Loucy (cell line): ENCODE results near the gene TJP3.

Source experiments
- EZH2phosphoT487 ChIP-seq: fragments of 200-600 bp; IDR thresholded peaks from 2 replicates; pipeline ENCODE4 v1.6.1; 2018; ENCODE audit warnings: antibody characterized with exemption, mild to moderate bottlenecking, moderate library complexity, borderline replicate concordance
- TF ChIP-seq, protein P1 (sequence below): fragments of 200-600 bp; sonication (generic); conservative IDR thresholded peaks from 2 replicates; pipeline ENCODE4 v1.5.1; 2014; ENCODE audit warnings: mild to moderate bottlenecking, antibody characterized with exemption, low read length

- TF ChIP-seq, protein P1, sequence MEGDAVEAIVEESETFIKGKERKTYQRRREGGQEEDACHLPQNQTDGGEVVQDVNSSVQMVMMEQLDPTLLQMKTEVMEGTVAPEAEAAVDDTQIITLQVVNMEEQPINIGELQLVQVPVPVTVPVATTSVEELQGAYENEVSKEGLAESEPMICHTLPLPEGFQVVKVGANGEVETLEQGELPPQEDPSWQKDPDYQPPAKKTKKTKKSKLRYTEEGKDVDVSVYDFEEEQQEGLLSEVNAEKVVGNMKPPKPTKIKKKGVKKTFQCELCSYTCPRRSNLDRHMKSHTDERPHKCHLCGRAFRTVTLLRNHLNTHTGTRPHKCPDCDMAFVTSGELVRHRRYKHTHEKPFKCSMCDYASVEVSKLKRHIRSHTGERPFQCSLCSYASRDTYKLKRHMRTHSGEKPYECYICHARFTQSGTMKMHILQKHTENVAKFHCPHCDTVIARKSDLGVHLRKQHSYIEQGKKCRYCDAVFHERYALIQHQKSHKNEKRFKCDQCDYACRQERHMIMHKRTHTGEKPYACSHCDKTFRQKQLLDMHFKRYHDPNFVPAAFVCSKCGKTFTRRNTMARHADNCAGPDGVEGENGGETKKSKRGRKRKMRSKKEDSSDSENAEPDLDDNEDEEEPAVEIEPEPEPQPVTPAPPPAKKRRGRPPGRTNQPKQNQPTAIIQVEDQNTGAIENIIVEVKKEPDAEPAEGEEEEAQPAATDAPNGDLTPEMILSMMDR = no peak
- TF ChIP-seq EZH2phosphoT487 = no peak
Measured at GRCh38 chr19:3708207-3708931, at the start of gene TJP3.
